HFF-Myc (cell line): ENCODE results near the gene MAD2L2.
A peak's percentile ranks its signal among the peaks of the same experiment; 100 is the strongest.

Source experiments
- DNase-seq: peaks from one replicate; pipeline ENCODE4 v3.0.0-alpha.2; 2011; ENCODE audit warnings: low read depth; ENCODE audit errors: extremely low read depth
- H3K4me3 ChIP-seq: replicated peaks from 2 replicates; pipeline ENCODE4 v1.5.1; 2011; ENCODE audit warnings: low read depth, mild to moderate bottlenecking, control low read depth, low read length
- CTCF ChIP-seq: IDR thresholded peaks from 2 replicates; pipeline ENCODE4 v1.5.1; 2012; ENCODE audit warnings: mild to moderate bottlenecking, low read depth, low read length, control low read depth; ENCODE audit errors: missing control alignments

Gene MAD2L2

GRCh38 chr1:11650331-11650991 lies 30.5 kb downstream of the MAD2L2 start:
- peak; percentile 59 for TF ChIP-seq CTCF
- peak; percentile 17 for DNase-seq
- H3K4me3 ChIP-seq = no peak overlapping the region

- H3K4me3 ChIP-seq = no peak overlapping the region
- DNase-seq = no peak
- no peak for TF ChIP-seq CTCF
These were observed 31.2 kb downstream of the MAD2L2 start for GRCh38 chr1:11649624-11650330.

- TF ChIP-seq CTCF = no peak
- no peak overlapping the region for H3K4me3 ChIP-seq
These were observed 31.7 kb downstream of the MAD2L2 start for GRCh38 chr1:11649237-11649623.

GRCh38 chr1:11648732-11649158 lies 32.2 kb downstream of the MAD2L2 start:
- no peak overlapping the region for H3K4me3 ChIP-seq
- DNase-seq = no peak
- no peak for TF ChIP-seq CTCF

More at GRCh38 chr1:11649237-11649623, 31.7 kb downstream of the MAD2L2 start:
- DNase-seq = no peak

- no peak for DNase-seq
- no peak for TF ChIP-seq CTCF
These were observed 32.9 kb downstream of the MAD2L2 start for GRCh38 chr1:11648039-11648438.

GRCh38 chr1:11647333-11647732 lies 33.6 kb downstream of the MAD2L2 start:
- no peak overlapping the region for H3K4me3 ChIP-seq
- DNase-seq = no peak
- TF ChIP-seq CTCF = no peak

More at GRCh38 chr1:11648039-11648438, 32.9 kb downstream of the MAD2L2 start:
- H3K4me3 ChIP-seq = no peak overlapping the region

GRCh38 chr1:11646317-11646716 lies 34.6 kb downstream of the MAD2L2 start:
- no peak overlapping the region for H3K4me3 ChIP-seq
- no peak for TF ChIP-seq CTCF
- no peak for DNase-seq
